Panc1 (cell line): Measurements from ENCODE around the gene CCT5. TPM values are rescaled to one million over a fixed set of nuclear protein-coding genes. Genes with fewer than 3 reads are reported as not detected.

Source experiments
- ATAC-seq: fragments of 200-7000 bp; cut with Tn5 transposase; 2 replicates; pipeline ENCODE4 v1.9.1; 2020; ENCODE audit warnings: mild to moderate bottlenecking, moderate library complexity
- BruUV-seq: library from RNA; stranded (reverse); fragments of 400-500 nt; replicated peaks from 2 replicates; lab custom pipeline; 2021; lab: Mats Ljungman, UMichigan
- CTCF ChIA-PET: fragments of 300-600 bp; sonication (Branson Sonifier 250); formaldehyde crosslinking; loops from one replicate; lab custom pipeline; 2022; ENCODE audit warnings: antibody characterized with exemption; lab: Charles Lee
- POLR2A ChIA-PET: fragments of 300-600 bp; sonication (Branson Sonifier 250); formaldehyde crosslinking; loops from one replicate; lab custom pipeline; 2022; ENCODE audit warnings: antibody characterized with exemption; lab: Charles Lee
- DNase-seq: peaks from one replicate; pipeline ENCODE4 v3.0.0-alpha.2; 2010; ENCODE audit warnings: low read depth, low spot score
- H3K27ac ChIP-seq: 2 replicates; pipeline ENCODE4 v1.5.1; 2011; ENCODE audit warnings: mild to moderate bottlenecking, low read length, inconsistent platforms
- H3K27me3 ChIP-seq: fragments of 200-500 bp; sonication (Bioruptor generic); 2 replicates; pipeline ENCODE4 v1.6.0; 2014; ENCODE audit warnings: low read length, inconsistent platforms; ENCODE audit not compliant: control insufficient read depth, insufficient read depth
- H3K36me3 ChIP-seq: fragments of 200-500 bp; sonication (Bioruptor generic); 2 replicates; pipeline ENCODE4 v1.5.1; 2014; ENCODE audit warnings: inconsistent platforms, mild to moderate bottlenecking, low read length, moderate library complexity; ENCODE audit not compliant: control insufficient read depth, insufficient read depth
- H3K4me1 ChIP-seq: 2 replicates; pipeline ENCODE4 v1.5.1; 2011; ENCODE audit warnings: inconsistent platforms, mild to moderate bottlenecking, low read length, moderate library complexity; ENCODE audit not compliant: control insufficient read depth, insufficient read depth
- H3K4me3 ChIP-seq, 2 experiments: 2 replicates each; pipeline ENCODE4 v1.5.1; 2011 to 2012; ENCODE audit warnings: low read depth in 2 of 2, low read length in 2 of 2, mild to moderate bottlenecking in 2 of 2, inconsistent platforms in 1 of 2, moderate library complexity in 1 of 2
- H3K9me3 ChIP-seq: fragments of 200-500 bp; sonication (Bioruptor generic); 2 replicates; pipeline ENCODE4 v1.5.1; 2014; ENCODE audit warnings: low read depth, mild to moderate bottlenecking, inconsistent platforms, low read length, moderate library complexity; ENCODE audit not compliant: control insufficient read depth, insufficient read depth
- CTCF ChIP-seq: fragments of 450-650 bp; IDR thresholded peaks from 2 replicates; pipeline ENCODE4 v1.5.1; 2017; ENCODE audit warnings: mild to moderate bottlenecking
- POLR2AphosphoS5 ChIP-seq: IDR thresholded peaks from 2 replicates; pipeline ENCODE4 v1.6.1; 2012; ENCODE audit warnings: mild to moderate bottlenecking, low read depth, low read length, moderate library complexity
- REST ChIP-seq, 2 experiments: IDR thresholded peaks; 2 replicates each; pipeline ENCODE4 v1.6.1; 2011 to 2012; ENCODE audit warnings: low read depth in 2 of 2, control low read depth in 1 of 2, low read length in 1 of 2, mild to moderate bottlenecking in 1 of 2, moderate library complexity in 1 of 2; ENCODE audit not compliant: insufficient read depth in 1 of 2
- SIN3A ChIP-seq: IDR thresholded peaks from 2 replicates; pipeline ENCODE4 v1.6.1; 2012; ENCODE audit warnings: low read depth, mild to moderate bottlenecking, low read length, moderate library complexity, borderline replicate concordance; ENCODE audit not compliant: insufficient read depth
- TCF7L2 ChIP-seq: IDR thresholded peaks from 2 replicates; pipeline ENCODE4 v1.6.1; 2011; ENCODE audit warnings: mild to moderate bottlenecking, low read depth, low read length, inconsistent platforms
- in situ Hi-C: cut with HindIII; loops from 2 replicates; pipeline ENCODE4 v1.10.0; 2016; ENCODE audit warnings: low sequenced_read_pairs, low pct_unique_long_range_greater_than_20kb
- intact Hi-C: fragments of 100-400 bp; cut with micrococcal nuclease; formaldehyde crosslinking; loops from one replicate; pipeline ENCODE4 v1.10.0; 2022; ENCODE audit not compliant: unreplicated experiment
- total RNA-seq: library from RNA; stranded (reverse); gene quantifications from one replicate; pipeline ENCODE4 v1.2.1, GENCODE V29; 2021; ENCODE audit not compliant: unreplicated experiment

The CCT5 gene
- total RNA-seq, 1 experiment from 2014 or later: 476 TPM

- ATAC-seq (no peak), DNase-seq (no peak)
- Histone ChIP-seq H3K36me3 (no peaks in the 10 kb centered on the region), H3K9me3 (no peaks in the 10 kb centered on the region), H3K27ac (no peak overlapping the region), H3K27me3 (no peaks in the 10 kb centered on the region), H3K4me1 (peaks cover 4% of the 10 kb centered on the region; the same call in 1 of the 2 replicates), H3K4me3 (no peak overlapping the region)
- CTCF ChIA-PET: no interaction called here
- intact Hi-C loops: no loop called here
- in situ Hi-C loops: no loop called here
- no TSS peak for BruUV-seq
- POLR2A ChIA-PET: no interaction called here
- TF ChIP-seq REST (IDR thresholded peaks at IDR 0.05; ENCODE audit: insufficient read depth in 1 of 2, low read depth in 2 of 2, low read length in 1 of 2): no peak
- peak; percentile 26; the same call in 1 of the 2 replicates for TF ChIP-seq CTCF
Observed at GRCh38 chr5:10229306-10230048, 20.6 kb upstream of the CCT5 start.

GRCh38 chr5:10232386-10232785 lies 17.7 kb upstream of the CCT5 start:
- Histone ChIP-seq H3K36me3 (no peaks in the 10 kb centered on the region), H3K27ac (no peak overlapping the region), H3K4me1 (peaks cover 4% of the 10 kb centered on the region; the same call in 1 of the 2 replicates), H3K4me3 (no peak overlapping the region), H3K9me3 (no peaks in the 10 kb centered on the region), H3K27me3 (no peaks in the 10 kb centered on the region)
- TF ChIP-seq TCF7L2 (no peak), CTCF (no peak), POLR2AphosphoS5 (no peak), SIN3A (no peak), REST (IDR thresholded peaks at IDR 0.05; ENCODE audit: insufficient read depth in 1 of 2, low read depth in 2 of 2, low read length in 1 of 2) (no peak)
- DNase-seq: no peak
- ChIA-PET POLR2A (no interaction called here), CTCF (no interaction called here)
- ATAC-seq: no peak
- intact Hi-C loops: no loop called here
- in situ Hi-C loops: no loop called here
- no TSS peak for BruUV-seq
